Stomach (tissue), 9 donors: ENCODE results near the gene CELF4. TPM values are rescaled to one million over a fixed set of nuclear protein-coding genes. Genes with fewer than 3 reads are reported as not detected.
A peak's percentile ranks its signal among the peaks of the same experiment; 100 is the strongest.

Experiments used
- DNase-seq, 2 donors: peaks; one replicate each; pipeline versions ENCODE4 v3.0.0 to v3.0.0-alpha.2; 2013 to 2019
- H3K27ac ChIP-seq, 5 donors: fragments of 200-600 bp in 4 of 5; sonication (generic) in 4 of 5; one replicate each; pipeline ENCODE4 v1.5.1; 2013 to 2019; ENCODE audit warnings: mild to moderate bottlenecking in 1 of 5, moderate library complexity in 1 of 5
- H3K27me3 ChIP-seq, 3 donors: fragments of 200-600 bp; sonication (generic); one replicate each; pipeline ENCODE4 v1.5.1; 2017 to 2019; ENCODE audit warnings: mixed run types in 1 of 3
- H3K36me3 ChIP-seq, 4 donors: fragments of 200-600 bp; sonication (generic); 1 replicate in 3 of 4; 2 replicates in 1 of 4; pipeline ENCODE4 v1.5.1; 2016 to 2019
- H3K4me1 ChIP-seq, 4 donors: fragments of 200-600 bp; sonication (generic); one replicate each; pipeline ENCODE4 v1.5.1; 2016 to 2019
- H3K4me3 ChIP-seq, 4 donors: fragments of 200-600 bp; sonication (generic) in 3 of 4; one replicate each; pipeline ENCODE4 v1.5.1; 2016 to 2019; ENCODE audit warnings: mild to moderate bottlenecking in 1 of 4
- H3K9me3 ChIP-seq, 4 donors: fragments of 200-600 bp; sonication (generic); one replicate each; pipeline ENCODE4 v1.5.1; 2016 to 2019
- CTCF ChIP-seq, 7 experiments: fragments of 450-650 bp in 4 of 7; fragments of 200-600 bp in 3 of 7; sonication (generic) in 3 of 7; IDR thresholded peaks; one replicate each; pipeline ENCODE4 v1.5.1; 2016 to 2019; ENCODE audit warnings: antibody characterized with exemption in 7 of 7, control low read depth in 2 of 7, mild to moderate bottlenecking in 1 of 7
- EP300 ChIP-seq: sonication (generic); formaldehyde crosslinking; IDR thresholded peaks from one replicate; pipeline ENCODE4 v1.6.1; 2017; ENCODE audit warnings: antibody characterized with exemption
- POLR2A ChIP-seq, 4 donors: fragments of 450-650 bp; IDR thresholded peaks; one replicate each; pipeline ENCODE4 v1.6.1; 2016; ENCODE audit warnings: antibody characterized with exemption in 4 of 4, control low read depth in 2 of 4, mild to moderate bottlenecking in 1 of 4, moderate library complexity in 1 of 4
- POLR2AphosphoS5 ChIP-seq, 3 donors: sonication (generic); formaldehyde crosslinking; IDR thresholded peaks; one replicate each; pipeline ENCODE4 v1.6.1; 2016; ENCODE audit warnings: antibody characterized with exemption in 3 of 3
- WGBS, 5 donors: extraction: QIAGEN DNeasy Blood & Tissue Kit in 3 of 5; methylation state at CpG; one replicate each; pipeline versions ENCODE4 v1.1.5 to v1.1.7; 2013 to 2018; 5-methylcytosine and 5-hydroxymethylcytosine counted together
- intact Hi-C: fragments of 100-400 bp; cut with DNase I; formaldehyde crosslinking; loops from one replicate; pipeline ENCODE4 v1.15.1; 2023; ENCODE audit warnings: low total_unique reads
- polyA plus RNA-seq, 3 donors: library from polyadenylated mRNA; stranded (reverse); fragments of 200-250 nt; gene quantifications; one replicate each; pipeline ENCODE4 v1.2.3, GENCODE V29; 2013
- total RNA-seq, 5 donors: library from RNA; depleted of rRNA; stranded (reverse); fragments of >200 nt; gene quantifications; one replicate each; pipeline versions ENCODE4 v1.1.0 to v1.2.3, GENCODE V29; 2014 to 2016
- donor health status: healthy with polysubstance abuse.
- donor health status: Bipolar disorder and iron deficiency.
- donor health status: healthy.

Gene CELF4
- total and polyA plus RNA-seq, 8 donors: 0.93 to 2.4 (median 1.8) TPM; not detected in 2

- Histone ChIP-seq H3K27me3 (peaks cover 0 to 13% (median 0%) of the 10 kb centered on the region in 3 donors), H3K9me3 (no peaks in the 10 kb centered on the region), H3K27ac (no peak overlapping the region), H3K4me3 (no peak overlapping the region), H3K4me1 (no peaks in the 10 kb centered on the region), H3K36me3 (no peaks in the 10 kb centered on the region)
- DNase-seq: no peak
- 45 to 79% (median 72%) methylated on average over 4 to 6 of the region's 6 CpGs for WGBS, 5 donors
- TF ChIP-seq POLR2AphosphoS5 (IDR thresholded peaks at IDR 0.05) (no peak), POLR2A (IDR thresholded peaks at IDR 0.05) (no peak), CTCF (IDR thresholded peaks at IDR 0.05) (no peak), EP300 (no peak)
- intact Hi-C loops: no loop called here
These were observed 238.5 kb downstream of the CELF4 start for GRCh38 chr18:37327063-37327577.

- Histone ChIP-seq H3K4me3 (no peak overlapping the region), H3K4me1 (no peaks in the 10 kb centered on the region), H3K36me3 (no peaks in the 10 kb centered on the region), H3K9me3 (no peaks in the 10 kb centered on the region), H3K27me3 (peaks cover 0 to 38% (median 0%) of the 10 kb centered on the region in 3 donors), H3K27ac (no peak overlapping the region)
- 35 to 61% (median 37%) methylated on average over 13 to 15 of the region's 15 CpGs for WGBS, 5 donors
- intact Hi-C loops: no loop called here
- no peak for TF ChIP-seq EP300
- TF ChIP-seq POLR2A (IDR thresholded peaks at IDR 0.05): no peak
- peak in 5 of 7 experiments; percentile 23 to 67 (median 47) for TF ChIP-seq CTCF (IDR thresholded peaks at IDR 0.05)
- no peak for TF ChIP-seq POLR2AphosphoS5 (IDR thresholded peaks at IDR 0.05)
- DNase-seq: peak; percentile 42 to 73
These were observed 243.0 kb downstream of the CELF4 start for GRCh38 chr18:37322492-37323035.

GRCh38 chr18:37321582-37322491 is 243.8 kb downstream of the CELF4 start:
- TF ChIP-seq CTCF (IDR thresholded peaks at IDR 0.05): no peak
- TF ChIP-seq EP300: no peak
- TF ChIP-seq POLR2AphosphoS5 (IDR thresholded peaks at IDR 0.05): no peak
- no peak for TF ChIP-seq POLR2A (IDR thresholded peaks at IDR 0.05)
- H3K4me1 ChIP-seq: no peaks in the 10 kb centered on the region
- H3K36me3 ChIP-seq: no peaks in the 10 kb centered on the region
- no peak overlapping the region for H3K27ac ChIP-seq
- no peaks in the 10 kb centered on the region for H3K9me3 ChIP-seq
- intact Hi-C loops: no loop called here
- H3K4me3 ChIP-seq: no peak overlapping the region
- WGBS, 5 donors: 54 to 74% (median 63%) methylated on average over 21 to 29 of the region's 29 CpGs
- H3K27me3 ChIP-seq: peaks cover 0 to 38% (median 0%) of the 10 kb centered on the region in 3 donors
- DNase-seq: no peak

GRCh38 chr18:37320317-37320716 is 245.3 kb downstream of the CELF4 start:
- Histone ChIP-seq H3K9me3 (no peaks in the 10 kb centered on the region), H3K36me3 (no peaks in the 10 kb centered on the region), H3K4me1 (no peaks in the 10 kb centered on the region), H3K27ac (no peak overlapping the region), H3K4me3 (no peak overlapping the region), H3K27me3 (peaks cover 0 to 38% (median 0%) of the 10 kb centered on the region in 3 donors)
- DNase-seq: no peak
- TF ChIP-seq POLR2AphosphoS5 (IDR thresholded peaks at IDR 0.05): no peak
- TF ChIP-seq CTCF (IDR thresholded peaks at IDR 0.05): no peak
- no peak for TF ChIP-seq POLR2A (IDR thresholded peaks at IDR 0.05)
- no peak for TF ChIP-seq EP300
- intact Hi-C loops: no loop called here
- 77 to 88% (median 84%) methylated on average over 10 of the region's 10 CpGs for WGBS, 5 donors
